ENCODE measurements around the gene OR2AK2.

Gene OR2AK2, protein sequence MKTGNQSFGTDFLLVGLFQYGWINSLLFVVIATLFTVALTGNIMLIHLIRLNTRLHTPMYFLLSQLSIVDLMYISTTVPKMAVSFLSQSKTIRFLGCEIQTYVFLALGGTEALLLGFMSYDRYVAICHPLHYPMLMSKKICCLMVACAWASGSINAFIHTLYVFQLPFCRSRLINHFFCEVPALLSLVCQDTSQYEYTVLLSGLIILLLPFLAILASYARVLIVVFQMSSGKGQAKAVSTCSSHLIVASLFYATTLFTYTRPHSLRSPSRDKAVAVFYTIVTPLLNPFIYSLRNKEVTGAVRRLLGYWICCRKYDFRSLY

DNA sequence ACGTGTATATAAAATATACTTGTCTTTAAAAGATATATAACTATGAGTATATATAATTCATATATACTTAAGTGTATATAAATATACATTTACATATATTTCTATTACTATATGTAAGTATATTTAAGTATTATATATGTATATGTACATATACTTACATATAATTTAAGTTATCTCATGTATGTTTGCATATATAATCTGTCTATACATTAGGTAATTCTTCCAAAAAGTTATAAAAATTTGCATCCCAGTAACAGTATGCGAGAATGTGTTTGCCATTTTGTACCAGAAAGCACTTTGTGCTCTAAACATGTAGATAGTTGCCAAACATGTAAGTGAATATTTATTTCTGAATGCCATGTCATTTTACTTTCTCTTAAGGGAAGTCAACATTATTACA is at the start of gene OR2AK2:
Gene OR2AK2, plus strand, starts transcription at position 301 of the 400 bp plus-strand sequence. CDS start 144 bp downstream, outside the sequence.
- no peak for DNase-seq (ENCODE audit: low read depth in 2 of 2)

DNA sequence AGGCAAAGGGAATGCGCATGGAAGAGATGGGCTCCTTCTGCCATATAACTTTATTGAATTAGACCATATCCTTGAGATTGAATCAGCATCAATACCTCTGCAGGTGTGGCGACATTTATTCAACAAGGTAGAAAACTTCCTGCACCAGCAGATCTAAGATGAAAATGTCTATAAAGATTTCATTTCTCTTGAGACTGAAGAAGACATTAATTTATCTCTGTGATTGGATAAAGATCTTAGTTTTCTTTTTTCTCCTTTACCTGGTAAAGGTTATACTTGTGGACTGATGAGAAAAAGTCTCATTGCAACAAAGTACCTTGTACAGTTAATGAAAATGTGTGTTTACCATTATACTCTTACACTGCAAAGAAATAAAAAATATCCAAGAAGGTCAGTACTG is 45.1 kb upstream of the OR2AK2 start, which contains the start of gene OR2T8:
Gene OR2T8, plus strand, starts transcription at position 301 of the 400 bp plus-strand sequence. CDS start 766 bp downstream, outside the sequence.
- DNase-seq (ENCODE audit: low read depth in 2 of 2), result no peak

DNA sequence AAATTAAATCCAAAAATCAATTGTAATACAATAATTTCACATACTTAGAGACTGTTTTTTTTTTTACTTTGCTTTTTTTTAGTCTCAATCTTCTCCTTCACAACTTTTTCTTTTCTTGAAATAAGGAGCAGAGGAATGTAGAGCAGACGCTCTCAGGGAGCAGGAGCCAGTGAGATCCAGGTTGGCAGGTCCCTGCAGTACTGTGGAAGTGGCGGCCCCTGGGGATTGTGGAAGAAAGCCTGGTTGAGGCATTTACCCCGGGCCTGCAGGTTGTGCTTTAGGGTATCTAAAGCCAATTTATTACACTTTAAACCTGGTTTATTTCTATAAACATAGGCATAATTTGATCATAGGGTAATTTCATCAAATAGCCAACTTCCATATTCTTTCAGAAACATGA is 41.1 kb upstream of the OR2AK2 start:
- no peak for DNase-seq (ENCODE audit: low read depth in 2 of 2)

- no peak for DNase-seq (ENCODE audit: low read depth in 2 of 2)
Observed at GRCh38 chr1:247924868-247925267, 40.2 kb upstream of the OR2AK2 start, which contains the start of gene OR2AJ1. OR2AJ1 (plus strand) TSS chr1:247924889; CDS start chr1:247933769, 8,880 bp downstream.

DNA sequence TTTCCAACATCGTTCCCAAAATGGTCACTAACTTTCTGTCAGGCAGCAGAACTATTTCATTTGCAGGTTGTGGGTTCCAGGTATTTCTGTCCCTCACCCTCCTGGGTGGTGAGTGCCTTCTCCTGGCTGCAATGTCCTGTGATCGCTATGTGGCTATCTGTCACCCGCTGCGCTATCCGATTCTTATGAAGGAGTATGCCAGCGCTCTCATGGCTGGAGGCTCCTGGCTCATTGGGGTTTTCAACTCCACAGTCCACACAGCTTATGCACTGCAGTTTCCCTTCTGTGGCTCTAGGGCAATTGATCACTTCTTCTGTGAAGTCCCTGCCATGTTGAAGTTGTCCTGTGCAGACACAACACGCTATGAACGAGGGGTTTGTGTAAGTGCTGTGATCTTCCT is 31.0 kb upstream of the OR2AK2 start:
- DNase-seq (ENCODE audit: low read depth in 2 of 2), result no peak

GRCh38 chr1:247935781-247936180 is 29.3 kb upstream of the OR2AK2 start:
- DNase-seq (ENCODE audit: low read depth in 2 of 2), result no peak

DNA sequence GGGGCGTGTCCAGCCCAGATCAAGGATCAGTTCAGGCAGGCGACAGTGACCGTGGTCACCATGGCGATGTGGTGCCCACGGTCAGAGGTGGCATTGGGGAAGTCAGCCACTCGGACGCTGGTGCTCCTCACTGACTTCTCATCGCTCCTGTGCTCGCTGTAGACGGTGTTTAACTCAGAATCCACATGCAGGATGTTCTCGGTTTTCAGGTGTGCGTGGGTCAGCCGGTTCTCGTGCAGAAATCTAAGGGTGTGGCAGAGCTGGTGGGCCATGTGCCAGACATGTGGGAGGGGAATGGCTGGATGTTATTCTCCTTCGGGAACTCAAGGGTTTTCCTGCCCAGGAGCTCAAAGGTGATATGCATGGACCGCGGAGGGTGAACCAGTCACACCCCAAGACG is 28.6 kb upstream of the OR2AK2 start:
- no peak for DNase-seq (ENCODE audit: low read depth in 2 of 2)

DNA sequence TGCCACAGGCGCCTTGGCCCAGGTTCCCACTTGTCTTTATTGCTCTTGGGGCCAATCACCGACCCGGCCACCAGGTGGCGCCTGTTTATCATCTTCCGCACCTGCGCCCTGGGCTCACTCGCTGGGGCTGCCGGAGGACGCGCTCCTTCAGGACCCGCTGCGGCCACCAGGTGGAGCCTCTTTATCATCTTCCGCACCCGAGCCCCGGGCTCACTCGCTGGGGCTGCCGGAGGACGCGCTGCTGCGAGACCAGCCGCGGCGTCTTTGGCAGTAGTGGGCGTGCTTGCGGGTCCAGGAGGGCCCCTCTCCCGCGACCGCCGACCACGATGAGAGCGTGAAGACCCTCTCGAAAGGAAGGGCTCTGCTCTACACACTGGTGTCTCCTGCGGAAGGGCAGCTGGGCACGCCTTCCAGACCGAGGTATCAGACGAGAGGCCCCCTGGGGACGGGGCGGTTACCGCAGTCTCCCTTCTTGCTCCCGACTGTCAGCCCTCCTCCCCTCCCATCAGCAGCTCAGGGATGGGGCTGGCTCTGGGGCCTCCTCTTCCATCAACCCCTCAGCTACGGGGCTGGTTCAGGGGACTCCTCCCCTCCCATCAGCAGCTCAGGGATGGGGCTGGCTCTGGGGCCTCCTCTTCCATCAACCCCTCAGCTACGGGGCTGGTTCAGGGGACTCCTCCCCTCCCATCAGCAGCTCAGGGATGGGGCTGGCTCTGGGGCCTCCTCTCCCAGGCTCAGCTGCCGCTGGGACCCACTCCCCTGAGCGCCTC is 27.9 kb upstream of the OR2AK2 start:
- DNase-seq (ENCODE audit: low read depth in 2 of 2), result peak; percentile 89 to 94

DNA sequence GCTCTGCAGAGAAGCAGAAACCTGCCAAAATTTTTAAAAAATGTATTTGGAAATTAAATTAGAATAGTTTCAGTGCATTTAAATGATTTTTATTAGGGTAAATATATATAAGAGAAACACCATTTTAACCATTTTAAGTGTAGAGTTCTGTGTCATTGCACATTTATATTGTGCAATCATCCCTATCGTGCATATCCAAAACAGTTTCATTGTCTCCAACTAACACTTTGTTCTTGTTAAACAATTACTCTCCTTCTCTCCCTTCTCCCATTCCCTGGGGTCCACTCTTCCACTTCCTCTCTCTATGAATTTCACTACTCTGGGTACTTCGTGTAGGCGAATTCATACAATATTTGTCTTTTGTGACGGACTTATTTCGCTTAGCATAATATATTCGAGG is 22.4 kb upstream of the OR2AK2 start:
- no peak for DNase-seq (ENCODE audit: low read depth in 2 of 2)

- no peak for DNase-seq (ENCODE audit: low read depth in 2 of 2)
Observed at GRCh38 chr1:247948558-247948957, 16.5 kb upstream of the OR2AK2 start, which contains the start of gene OR2L8. OR2L8 (plus strand) TSS chr1:247948858; CDS start chr1:247948858, 0 bp downstream.

DNA sequence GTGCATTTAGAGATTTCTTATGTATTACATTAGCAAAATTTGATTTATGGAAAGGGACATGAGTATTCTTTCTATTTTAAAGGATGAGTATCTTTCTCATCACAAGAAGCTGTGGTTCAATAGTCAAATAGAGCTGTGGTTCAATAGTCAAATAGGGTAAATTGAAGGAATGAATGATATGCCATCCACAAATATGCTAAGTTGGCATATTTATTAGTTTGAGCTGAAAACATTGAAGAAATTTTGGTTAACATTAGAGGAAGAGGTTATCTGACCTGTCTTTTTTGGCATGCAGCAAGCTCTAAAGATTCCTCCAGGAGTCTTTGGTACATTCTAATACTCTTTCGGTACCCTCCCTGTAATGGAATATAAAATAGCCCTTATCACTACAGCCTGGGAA is 11.6 kb upstream of the OR2AK2 start:
- DNase-seq (ENCODE audit: low read depth in 2 of 2), result no peak

DNA sequence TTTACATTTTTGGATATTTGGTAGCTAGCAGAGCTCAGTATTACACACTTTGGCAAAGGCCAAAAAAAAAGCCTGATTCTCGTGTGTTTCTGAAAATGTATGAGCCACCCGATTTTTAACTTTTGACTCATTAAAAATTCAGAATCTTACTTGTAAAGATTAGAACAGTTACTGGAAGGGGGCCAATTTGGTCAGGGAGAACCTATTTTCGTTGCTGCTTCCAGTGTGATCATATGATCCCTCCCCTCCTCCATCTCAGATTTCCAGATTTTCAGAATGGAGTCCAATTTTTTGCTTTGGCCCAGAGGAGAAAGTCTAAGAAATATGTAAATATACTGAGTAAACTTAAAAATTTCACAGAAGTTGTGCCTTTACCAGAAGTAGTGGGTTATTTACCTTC is 3.2 kb upstream of the OR2AK2 start:
- no peak for DNase-seq (ENCODE audit: low read depth in 2 of 2)

DNA sequence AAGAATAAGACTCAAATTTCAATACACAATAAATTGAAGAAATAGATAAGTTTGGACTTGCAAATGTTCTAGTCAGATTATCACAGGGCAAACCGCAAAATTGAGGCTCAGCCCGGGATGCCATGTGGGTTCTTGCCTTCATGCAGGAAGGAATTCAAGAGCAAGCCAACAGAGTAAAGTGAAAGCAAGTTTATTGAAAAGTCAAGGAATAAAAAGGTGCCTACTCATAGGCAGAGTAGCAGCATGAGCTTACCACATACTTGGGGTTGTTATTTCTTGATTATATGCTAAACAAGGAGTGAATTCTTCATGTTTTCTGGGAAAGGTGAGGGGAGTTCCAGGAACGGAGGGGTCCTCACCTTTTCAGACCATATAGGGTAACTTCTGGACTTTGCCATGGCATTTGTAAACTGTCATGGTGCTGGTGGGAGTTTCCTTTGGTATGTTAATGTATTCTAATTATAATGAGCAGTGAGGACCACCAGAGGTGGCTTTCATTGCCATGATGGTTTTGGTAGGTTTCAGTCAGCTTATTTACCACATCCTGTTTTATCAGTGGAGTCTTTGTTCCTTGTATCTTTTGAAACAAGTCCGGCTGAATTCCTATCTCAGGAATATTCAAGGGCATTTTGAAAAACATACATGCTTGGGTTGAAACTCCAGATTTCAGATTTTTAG is 2.0 kb upstream of the OR2AK2 start:
- no peak for DNase-seq (ENCODE audit: low read depth in 2 of 2)

DNA sequence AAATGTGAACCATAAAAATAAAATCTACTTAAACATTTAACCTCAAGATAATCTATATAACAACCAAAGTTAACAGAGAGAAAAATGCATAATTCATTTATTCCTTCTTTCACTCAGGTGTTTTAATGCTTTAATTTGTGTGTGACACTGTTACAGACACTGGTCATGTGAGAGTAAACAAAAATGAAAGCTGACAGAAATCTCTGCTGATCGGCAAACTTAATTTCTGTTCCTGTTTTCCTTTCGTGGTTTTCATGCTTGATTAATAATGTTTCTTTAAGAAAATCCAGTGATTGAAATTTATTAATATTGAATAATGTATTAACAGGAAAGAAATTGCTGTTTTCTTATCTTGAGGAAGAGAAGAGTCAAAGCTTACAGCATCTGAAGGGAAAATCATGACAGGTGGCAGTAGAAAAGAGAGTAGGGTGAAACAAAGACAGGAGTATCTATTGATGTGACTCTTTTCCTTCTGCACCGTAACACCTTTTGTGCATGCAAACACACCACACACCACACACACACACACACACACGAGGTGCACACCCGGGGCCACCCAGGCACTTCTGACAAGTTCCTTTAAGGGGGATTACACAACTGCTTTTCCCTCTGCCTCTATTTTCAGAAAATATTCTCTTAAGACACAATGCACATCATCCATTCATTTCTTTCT is 1.6 kb downstream of the OR2AK2 start:
- DNase-seq (ENCODE audit: low read depth in 2 of 2), result no peak

DNA sequence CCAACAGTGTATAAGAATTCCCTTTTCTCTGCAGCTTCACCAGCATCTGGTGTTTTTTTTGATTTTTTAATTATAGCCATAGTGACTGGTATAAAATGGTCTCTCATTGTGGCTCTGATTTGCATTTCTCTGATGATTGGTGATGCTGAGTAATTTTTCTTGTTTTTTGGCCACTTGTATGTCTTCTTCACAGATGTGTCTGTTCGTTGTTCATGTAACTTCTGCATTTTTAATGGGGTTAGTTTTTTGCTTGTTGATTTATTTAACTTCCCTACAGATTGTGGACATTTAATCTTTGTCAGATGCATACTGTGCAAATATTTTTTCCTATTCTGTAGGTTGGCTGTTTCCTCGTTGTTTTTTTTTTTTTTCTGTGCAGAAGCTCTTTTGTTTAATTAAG is 28.0 kb downstream of the OR2AK2 start:
- DNase-seq (ENCODE audit: low read depth in 2 of 2), result no peak

GRCh38 chr1:247998811-247999210 is 33.8 kb downstream of the OR2AK2 start:
- no peak for DNase-seq (ENCODE audit: low read depth in 2 of 2)

GRCh38 chr1:248000169-248000568 is 35.1 kb downstream of the OR2AK2 start:
- no peak for DNase-seq (ENCODE audit: low read depth in 2 of 2)

GRCh38 chr1:248007778-248008177 is 42.7 kb downstream of the OR2AK2 start:
- no peak for DNase-seq (ENCODE audit: low read depth in 2 of 2)

GRCh38 chr1:248009681-248010080 is 44.6 kb downstream of the OR2AK2 start:
- no peak for DNase-seq (ENCODE audit: low read depth in 2 of 2)

DNA sequence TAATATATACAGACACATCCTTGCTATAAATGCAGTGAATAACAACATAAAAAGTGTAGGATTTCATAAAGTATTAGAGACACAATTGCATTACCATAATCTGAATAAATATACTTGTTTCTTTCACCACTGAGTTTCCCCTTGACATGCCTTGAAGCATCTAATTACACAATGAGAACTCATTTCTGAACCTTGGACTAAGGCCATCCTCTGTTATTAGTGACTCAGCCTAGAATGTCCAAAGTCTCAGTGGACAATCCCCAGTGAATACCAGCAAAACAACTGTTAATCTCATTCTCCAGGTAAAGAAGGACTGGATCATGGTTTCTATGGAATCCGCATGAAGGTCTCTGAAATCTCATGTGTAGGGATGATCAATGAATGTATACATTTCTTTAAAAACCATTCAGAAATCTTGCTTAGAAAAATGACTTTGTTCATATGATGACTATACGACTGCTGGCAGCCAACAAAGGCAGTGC is 48.2 kb downstream of the OR2AK2 start, which contains the start of gene OR2L5:
Gene OR2L5, plus strand, starts transcription at position 432 of the 482 bp plus-strand sequence. CDS start 8,288 bp downstream, outside the sequence.
- DNase-seq (ENCODE audit: low read depth in 2 of 2), result no peak

DNA sequence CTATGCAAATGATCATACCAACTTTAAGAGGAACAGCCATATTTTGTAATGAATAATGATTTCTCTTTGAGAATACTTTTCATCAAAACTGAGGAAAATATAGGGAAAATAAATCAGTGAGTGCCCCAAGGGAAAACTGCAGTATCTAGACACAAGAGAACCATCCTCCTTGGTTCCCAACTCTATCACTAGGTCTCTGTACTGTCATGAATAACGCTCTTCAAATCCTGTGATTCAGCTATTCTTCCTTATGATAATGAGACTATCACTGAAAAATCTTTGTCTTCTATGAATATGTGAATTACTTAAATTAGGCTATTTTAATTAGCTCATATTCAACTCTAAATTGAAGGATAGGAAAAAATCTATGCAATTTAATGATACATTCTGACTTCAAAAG is 50.8 kb downstream of the OR2AK2 start:
- no peak for DNase-seq (ENCODE audit: low read depth in 2 of 2)
